ENCODE measurements around the gene RAPGEF6. TPM values are rescaled to one million over a fixed set of nuclear protein-coding genes. Genes with fewer than 3 reads are reported as not detected.

Gene RAPGEF6
- total RNA-seq (2014; rRNA removed; shearing (Covaris generic)) (19.7 and 20.3 TPM in 2 replicates), polyA plus RNA-seq (2016; fragmentation: Nextera tagmentation; extraction: Ambion mirVana) (7.9 and 9.5 TPM in 2 replicates)
- long read RNA-seq, partial matches to known transcripts, result 2 of 2 reads
- long read RNA-seq, other reads (novel, unspliced or antisense), result 0 of 2 reads

DNA sequence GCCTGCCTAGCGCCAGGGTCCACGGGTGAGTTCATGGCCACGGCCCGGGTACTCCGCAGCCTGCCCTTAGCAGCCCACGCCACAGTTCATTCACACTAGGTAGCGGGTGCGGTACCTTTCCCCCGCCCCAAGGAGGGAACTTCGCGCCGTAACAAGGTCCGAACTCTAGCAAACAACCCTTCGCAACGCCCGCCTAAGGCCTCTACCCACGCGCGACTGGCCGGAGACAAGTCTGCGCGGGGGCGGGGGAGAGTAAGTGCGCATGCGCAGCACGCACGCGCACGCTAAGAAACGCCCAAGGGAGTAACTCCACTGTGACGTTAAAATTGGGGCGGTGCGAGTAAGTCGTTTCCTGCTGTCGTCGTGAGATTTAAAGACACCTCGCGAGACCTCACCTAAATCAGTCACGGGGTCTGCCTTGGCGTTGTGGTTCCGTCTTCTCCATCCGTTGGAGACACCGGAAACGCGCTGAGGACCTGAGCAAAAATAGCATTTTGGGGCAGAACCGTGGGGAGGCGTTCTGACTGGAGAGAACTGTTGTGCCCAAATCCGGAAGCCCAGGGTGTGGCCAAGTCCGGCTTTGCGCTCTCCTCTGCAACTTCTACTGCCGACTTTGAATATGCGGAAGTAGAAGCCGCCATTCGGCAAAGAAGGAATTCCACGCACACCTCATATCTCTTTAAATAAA, at the start of gene RAPGEF6:
Gene RAPGEF6, minus strand, starts transcription at position 234 of the 688 bp plus-strand sequence. Its CDS starts 199 bp downstream, at position 35.
- Mint-ChIP-seq H3K4me1 (peaks cover 4% of the 10 kb centered on the region), H3K36me3 (ENCODE audit: low read depth) (no peaks in the 10 kb centered on the region), H3K9me3 (no peaks in the 10 kb centered on the region; the same call in 2 of the 3 replicates), H3K27ac (peak within 1 kb of the TSS; percentile 98), H3K4me3 (peak within 1 kb of the TSS; percentile 98), H3K27me3 (ENCODE audit: insufficient read depth, low read depth, poor library complexity) (peaks cover 7% of the 10 kb centered on the region)
- Histone ChIP-seq H3K27me3 (ENCODE audit: insufficient read depth) (no peaks in the 10 kb centered on the region), H3F3A (replicated peaks; ENCODE audit: low read depth) (peaks cover 7% of the 10 kb centered on the region), H3K36me3 (ENCODE audit: insufficient read depth) (no peaks in the 10 kb centered on the region), H3K27ac (ENCODE audit: low read depth) (peak within 1 kb of the TSS; percentile 99), H3K4me2 (peak within 1 kb of the TSS; percentile 80), H3K4me1 (ENCODE audit: insufficient read depth) (peaks cover 35% of the 10 kb centered on the region), H3K79me2 (replicated peaks; ENCODE audit: insufficient read depth) (peaks cover 46% of the 10 kb centered on the region), H2AFZ (peak within 1 kb of the TSS; percentile 68; the same call in 1 of the 2 replicates), H3K9me2 (ENCODE audit: insufficient read depth) (no peaks in the 10 kb centered on the region), H4K20me1 (replicated peaks; ENCODE audit: insufficient read depth) (peaks cover 4% of the 10 kb centered on the region), H3K4me3 (peak within 1 kb of the TSS; percentile 73)
- DNase-seq (ENCODE audit: low spot score) (peak; percentile 99), ATAC-seq (peak; percentile 90)
- TF ChIP-seq CREB1 (CRISPR knock-in tag; IDR thresholded peaks at IDR 0.05; ENCODE audit: low read depth) (peak; percentile 77), REST (IDR thresholded peaks at IDR 0.05; ENCODE audit: unreplicated experiment) (no peak), POLR2AphosphoS5 (IDR thresholded peaks at IDR 0.05; ENCODE audit: low read depth) (peak; percentile 95)
- TF ChIP-seq, protein P1, sequence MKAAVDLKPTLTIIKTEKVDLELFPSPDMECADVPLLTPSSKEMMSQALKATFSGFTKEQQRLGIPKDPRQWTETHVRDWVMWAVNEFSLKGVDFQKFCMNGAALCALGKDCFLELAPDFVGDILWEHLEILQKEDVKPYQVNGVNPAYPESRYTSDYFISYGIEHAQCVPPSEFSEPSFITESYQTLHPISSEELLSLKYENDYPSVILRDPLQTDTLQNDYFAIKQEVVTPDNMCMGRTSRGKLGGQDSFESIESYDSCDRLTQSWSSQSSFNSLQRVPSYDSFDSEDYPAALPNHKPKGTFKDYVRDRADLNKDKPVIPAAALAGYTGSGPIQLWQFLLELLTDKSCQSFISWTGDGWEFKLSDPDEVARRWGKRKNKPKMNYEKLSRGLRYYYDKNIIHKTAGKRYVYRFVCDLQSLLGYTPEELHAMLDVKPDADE (IDR thresholded peaks at IDR 0.05), result peak; percentile 63; the same call in 1 of the 2 replicates

- H2AFZ ChIP-seq, result no peak overlapping the region
- no peak overlapping the region for H3K27ac ChIP-seq (ENCODE audit: low read depth)
- H3K27me3 ChIP-seq (ENCODE audit: insufficient read depth), result no peaks in the 10 kb centered on the region
- H4K20me1 ChIP-seq (replicated peaks; ENCODE audit: insufficient read depth), result no peaks in the 10 kb centered on the region
- no peaks in the 10 kb centered on the region for H3K9me3 Mint-ChIP-seq
- DNase-seq (ENCODE audit: low spot score) (no peak), ATAC-seq (no peak)
- no peaks in the 10 kb centered on the region for H3K27me3 Mint-ChIP-seq (ENCODE audit: insufficient read depth, low read depth, poor library complexity)
- no peak overlapping the region for H3K4me3 Mint-ChIP-seq
- peaks cover 3% of the 10 kb centered on the region; the same call in 2 of the 3 replicates for H3K36me3 Mint-ChIP-seq (ENCODE audit: low read depth)
- no peak overlapping the region for H3K4me2 ChIP-seq
- no peaks in the 10 kb centered on the region for H3K79me2 ChIP-seq (replicated peaks; ENCODE audit: insufficient read depth)
- H3K4me3 ChIP-seq, result no peak overlapping the region
- no peaks in the 10 kb centered on the region for H3F3A ChIP-seq (replicated peaks; ENCODE audit: low read depth)
- H3K27ac Mint-ChIP-seq, result no peak overlapping the region
- H3K4me1 ChIP-seq (ENCODE audit: insufficient read depth), result 0 out of 2 replicates have a peak, but pooled peaks cover 6% of the 10 kb centered on the region
- H3K9me2 ChIP-seq (ENCODE audit: insufficient read depth), result no peaks in the 10 kb centered on the region
- peaks cover 9% of the 10 kb centered on the region; the same call in 2 of the 3 replicates for H3K4me1 Mint-ChIP-seq
- H3K36me3 ChIP-seq (ENCODE audit: insufficient read depth), result no peaks in the 10 kb centered on the region
- TF ChIP-seq CREB1 (CRISPR knock-in tag; IDR thresholded peaks at IDR 0.05; ENCODE audit: low read depth) (no peak), JUNB (IDR thresholded peaks at IDR 0.05; ENCODE audit: unreplicated experiment) (no peak), EZH2 (IDR thresholded peaks at IDR 0.05; ENCODE audit: low read depth, unreplicated experiment) (no peak), ZNF331 (CRISPR knock-in tag; IDR thresholded peaks at IDR 0.05; ENCODE audit: low read depth) (no peak)
- TF ChIP-seq, protein P2, sequence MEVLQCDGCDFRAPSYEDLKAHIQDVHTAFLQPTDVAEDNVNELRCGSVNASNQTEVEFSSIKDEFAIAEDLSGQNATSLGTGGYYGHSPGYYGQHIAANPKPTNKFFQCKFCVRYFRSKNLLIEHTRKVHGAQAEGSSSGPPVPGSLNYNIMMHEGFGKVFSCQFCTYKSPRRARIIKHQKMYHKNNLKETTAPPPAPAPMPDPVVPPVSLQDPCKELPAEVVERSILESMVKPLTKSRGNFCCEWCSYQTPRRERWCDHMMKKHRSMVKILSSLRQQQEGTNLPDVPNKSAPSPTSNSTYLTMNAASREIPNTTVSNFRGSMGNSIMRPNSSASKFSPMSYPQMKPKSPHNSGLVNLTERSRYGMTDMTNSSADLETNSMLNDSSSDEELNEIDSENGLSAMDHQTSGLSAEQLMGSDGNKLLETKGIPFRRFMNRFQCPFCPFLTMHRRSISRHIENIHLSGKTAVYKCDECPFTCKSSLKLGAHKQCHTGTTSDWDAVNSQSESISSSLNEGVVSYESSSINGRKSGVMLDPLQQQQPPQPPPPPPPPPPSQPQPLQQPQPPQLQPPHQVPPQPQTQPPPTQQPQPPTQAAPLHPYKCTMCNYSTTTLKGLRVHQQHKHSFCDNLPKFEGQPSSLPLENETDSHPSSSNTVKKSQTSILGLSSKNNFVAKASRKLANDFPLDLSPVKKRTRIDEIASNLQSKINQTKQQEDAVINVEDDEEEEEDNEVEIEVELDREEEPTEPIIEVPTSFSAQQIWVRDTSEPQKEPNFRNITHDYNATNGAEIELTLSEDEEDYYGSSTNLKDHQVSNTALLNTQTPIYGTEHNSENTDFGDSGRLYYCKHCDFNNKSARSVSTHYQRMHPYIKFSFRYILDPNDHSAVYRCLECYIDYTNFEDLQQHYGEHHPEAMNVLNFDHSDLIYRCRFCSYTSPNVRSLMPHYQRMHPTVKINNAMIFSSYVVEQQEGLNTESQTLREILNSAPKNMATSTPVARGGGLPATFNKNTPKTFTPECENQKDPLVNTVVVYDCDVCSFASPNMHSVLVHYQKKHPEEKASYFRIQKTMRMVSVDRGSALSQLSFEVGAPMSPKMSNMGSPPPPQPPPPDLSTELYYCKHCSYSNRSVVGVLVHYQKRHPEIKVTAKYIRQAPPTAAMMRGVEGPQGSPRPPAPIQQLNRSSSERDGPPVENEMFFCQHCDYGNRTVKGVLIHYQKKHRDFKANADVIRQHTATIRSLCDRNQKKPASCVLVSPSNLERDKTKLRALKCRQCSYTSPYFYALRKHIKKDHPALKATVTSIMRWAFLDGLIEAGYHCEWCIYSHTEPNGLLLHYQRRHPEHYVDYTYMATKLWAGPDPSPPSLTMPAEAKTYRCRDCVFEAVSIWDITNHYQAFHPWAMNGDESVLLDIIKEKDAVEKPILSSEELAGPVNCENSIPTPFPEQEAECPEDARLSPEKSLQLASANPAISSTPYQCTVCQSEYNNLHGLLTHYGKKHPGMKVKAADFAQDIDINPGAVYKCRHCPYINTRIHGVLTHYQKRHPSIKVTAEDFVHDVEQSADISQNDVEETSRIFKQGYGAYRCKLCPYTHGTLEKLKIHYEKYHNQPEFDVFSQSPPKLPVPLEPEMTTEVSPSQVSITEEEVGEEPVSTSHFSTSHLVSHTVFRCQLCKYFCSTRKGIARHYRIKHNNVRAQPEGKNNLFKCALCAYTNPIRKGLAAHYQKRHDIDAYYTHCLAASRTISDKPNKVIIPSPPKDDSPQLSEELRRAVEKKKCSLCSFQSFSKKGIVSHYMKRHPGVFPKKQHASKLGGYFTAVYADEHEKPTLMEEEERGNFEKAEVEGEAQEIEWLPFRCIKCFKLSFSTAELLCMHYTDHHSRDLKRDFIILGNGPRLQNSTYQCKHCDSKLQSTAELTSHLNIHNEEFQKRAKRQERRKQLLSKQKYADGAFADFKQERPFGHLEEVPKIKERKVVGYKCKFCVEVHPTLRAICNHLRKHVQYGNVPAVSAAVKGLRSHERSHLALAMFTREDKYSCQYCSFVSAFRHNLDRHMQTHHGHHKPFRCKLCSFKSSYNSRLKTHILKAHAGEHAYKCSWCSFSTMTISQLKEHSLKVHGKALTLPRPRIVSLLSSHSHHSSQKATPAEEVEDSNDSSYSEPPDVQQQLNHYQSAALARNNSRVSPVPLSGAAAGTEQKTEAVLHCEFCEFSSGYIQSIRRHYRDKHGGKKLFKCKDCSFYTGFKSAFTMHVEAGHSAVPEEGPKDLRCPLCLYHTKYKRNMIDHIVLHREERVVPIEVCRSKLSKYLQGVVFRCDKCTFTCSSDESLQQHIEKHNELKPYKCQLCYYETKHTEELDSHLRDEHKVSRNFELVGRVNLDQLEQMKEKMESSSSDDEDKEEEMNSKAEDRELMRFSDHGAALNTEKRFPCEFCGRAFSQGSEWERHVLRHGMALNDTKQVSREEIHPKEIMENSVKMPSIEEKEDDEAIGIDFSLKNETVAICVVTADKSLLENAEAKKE (CRISPR knock-in tag; IDR thresholded peaks at IDR 0.05), result no peak
Measured at GRCh38 chr5:131684595-131684994, 49.6 kb upstream of the RAPGEF6 start.

Data from GM23338 (cell line).